K562 (cell line): ENCODE measurements around the gene SRCAP. TPM values are rescaled to one million over a fixed set of nuclear protein-coding genes. Genes with fewer than 3 reads are reported as not detected.
A peak's percentile ranks its signal among the peaks of the same experiment; 100 is the strongest.

Experiments
- ATF2 ChIP-seq: sonication (generic); formaldehyde crosslinking; IDR thresholded peaks from 2 replicates; pipeline ENCODE4 v1.8.1; 2022; ENCODE audit warnings: missing genetic modification reagents
- BRCA1 ChIP-seq, 2 experiments: fragments of 450-650 bp in 1 of 2; sonication (generic) in 1 of 2; formaldehyde crosslinking in 1 of 2; IDR thresholded peaks; 2 replicates each; pipeline versions ENCODE4 v1.5.0 to v1.6.1; 2017 to 2020; ENCODE audit warnings: mild to moderate bottlenecking in 1 of 2, missing genetic modification reagents in 1 of 2
- HMG20B ChIP-seq: fragments of 250-450 bp; sonication (Bioruptor Pico); IDR thresholded peaks from 2 replicates; pipeline ENCODE4 v1.5.0; 2021; ENCODE audit warnings: mild to moderate bottlenecking
- NR3C1 ChIP-seq: sonication (generic); formaldehyde crosslinking; IDR thresholded peaks from 2 replicates; pipeline ENCODE4 v1.8.1; 2022; ENCODE audit warnings: missing genetic modification reagents
- PHF8 ChIP-seq: fragments of 200-600 bp; sonication (generic); IDR thresholded peaks from 2 replicates; pipeline ENCODE4 v1.6.1; 2012; ENCODE audit warnings: mixed run types, mild to moderate bottlenecking, inconsistent platforms, low read length, moderate library complexity, borderline replicate concordance
- PYGO2 ChIP-seq: fragments of 450-650 bp; IDR thresholded peaks from 2 replicates; pipeline ENCODE4 v1.6.1; 2016; ENCODE audit warnings: mild to moderate bottlenecking, missing genetic modification characterization, moderate library complexity, missing compliant biosample characterization
- SIN3B ChIP-seq: fragments of 450-650 bp; IDR thresholded peaks from 2 replicates; pipeline ENCODE4 v1.6.1; 2017; ENCODE audit warnings: low read depth, mild to moderate bottlenecking, moderate library complexity
- SNIP1 ChIP-seq: fragments of 450-650 bp; IDR thresholded peaks from 2 replicates; pipeline ENCODE4 v1.7.1; 2017; ENCODE audit warnings: low read depth, mild to moderate bottlenecking
- USF1 ChIP-seq: sonication (generic); formaldehyde crosslinking; IDR thresholded peaks from 2 replicates; pipeline ENCODE4 v1.9.0; 2022; ENCODE audit warnings: mild to moderate bottlenecking, missing genetic modification reagents
- ZNF445 ChIP-seq: fragments of 250-450 bp; sonication (Bioruptor Pico); IDR thresholded peaks from 2 replicates; pipeline ENCODE4 v1.4.0; 2020; ENCODE audit warnings: low read depth, mild to moderate bottlenecking, moderate library complexity
- ZNF507 ChIP-seq: conservative IDR thresholded peaks from 2 replicates; pipeline ENCODE4 v1.6.1; 2017; ENCODE audit warnings: missing genetic modification characterization, missing compliant biosample characterization
- ZSCAN29 ChIP-seq: fragments of 450-650 bp; IDR thresholded peaks from 2 replicates; pipeline ENCODE4 v1.6.1; 2017
- polyA plus RNA-seq, 8 experiments: library from polyadenylated mRNA; depleted of rRNA in 4 of 8; stranded (reverse) in 5 of 8; unstranded in 3 of 8; fragments of >200 nt; fragmentation: Nextera tagmentation in 2 of 8; fragmentation: Illumina TruSeq in 1 of 8; extraction: Ambion mirVana in 2 of 8; extraction: Trizol in 1 of 8; gene quantifications; 2 replicates each; pipeline versions ENCODE4 v1.2.1 to v1.2.3, GENCODE V29; 2011 to 2014; ENCODE audit warnings: inconsistent platforms in 1 of 8, missing spikeins in 1 of 8
- total RNA-seq, 7 experiments: library from RNA; depleted of rRNA in 6 of 7; stranded (reverse); fragments of >200 nt in 6 of 7; fragmentation: Illumina TruSeq in 2 of 7; extraction: Trizol in 2 of 7; gene quantifications; 2 replicates each; pipeline versions ENCODE4 v1.2.1 to v1.2.3, GENCODE V29; 2011 to 2021; ENCODE audit warnings: low replicate concordance in 1 of 7
- TF ChIP-seq, protein P1 (sequence below): fragments of 200-600 bp; sonication (generic); IDR thresholded peaks from one replicate; pipeline ENCODE4 v1.6.1; 2012; ENCODE audit warnings: mild to moderate bottlenecking, low read depth, low read length, inconsistent platforms
- TF ChIP-seq, protein P2 (sequence below): fragments of 250-450 bp; sonication (Bioruptor Pico); IDR thresholded peaks from 2 replicates; pipeline ENCODE4 v1.5.0; 2021

SRCAP gene
- total and polyA plus RNA-seq, 9 of the 15 experiments (the other 6 are each of a cell fraction or from before 2014, with no cell fraction given), result 0.21 to 62.6 (median 5.8) TPM

- TF ChIP-seq, protein P1, sequence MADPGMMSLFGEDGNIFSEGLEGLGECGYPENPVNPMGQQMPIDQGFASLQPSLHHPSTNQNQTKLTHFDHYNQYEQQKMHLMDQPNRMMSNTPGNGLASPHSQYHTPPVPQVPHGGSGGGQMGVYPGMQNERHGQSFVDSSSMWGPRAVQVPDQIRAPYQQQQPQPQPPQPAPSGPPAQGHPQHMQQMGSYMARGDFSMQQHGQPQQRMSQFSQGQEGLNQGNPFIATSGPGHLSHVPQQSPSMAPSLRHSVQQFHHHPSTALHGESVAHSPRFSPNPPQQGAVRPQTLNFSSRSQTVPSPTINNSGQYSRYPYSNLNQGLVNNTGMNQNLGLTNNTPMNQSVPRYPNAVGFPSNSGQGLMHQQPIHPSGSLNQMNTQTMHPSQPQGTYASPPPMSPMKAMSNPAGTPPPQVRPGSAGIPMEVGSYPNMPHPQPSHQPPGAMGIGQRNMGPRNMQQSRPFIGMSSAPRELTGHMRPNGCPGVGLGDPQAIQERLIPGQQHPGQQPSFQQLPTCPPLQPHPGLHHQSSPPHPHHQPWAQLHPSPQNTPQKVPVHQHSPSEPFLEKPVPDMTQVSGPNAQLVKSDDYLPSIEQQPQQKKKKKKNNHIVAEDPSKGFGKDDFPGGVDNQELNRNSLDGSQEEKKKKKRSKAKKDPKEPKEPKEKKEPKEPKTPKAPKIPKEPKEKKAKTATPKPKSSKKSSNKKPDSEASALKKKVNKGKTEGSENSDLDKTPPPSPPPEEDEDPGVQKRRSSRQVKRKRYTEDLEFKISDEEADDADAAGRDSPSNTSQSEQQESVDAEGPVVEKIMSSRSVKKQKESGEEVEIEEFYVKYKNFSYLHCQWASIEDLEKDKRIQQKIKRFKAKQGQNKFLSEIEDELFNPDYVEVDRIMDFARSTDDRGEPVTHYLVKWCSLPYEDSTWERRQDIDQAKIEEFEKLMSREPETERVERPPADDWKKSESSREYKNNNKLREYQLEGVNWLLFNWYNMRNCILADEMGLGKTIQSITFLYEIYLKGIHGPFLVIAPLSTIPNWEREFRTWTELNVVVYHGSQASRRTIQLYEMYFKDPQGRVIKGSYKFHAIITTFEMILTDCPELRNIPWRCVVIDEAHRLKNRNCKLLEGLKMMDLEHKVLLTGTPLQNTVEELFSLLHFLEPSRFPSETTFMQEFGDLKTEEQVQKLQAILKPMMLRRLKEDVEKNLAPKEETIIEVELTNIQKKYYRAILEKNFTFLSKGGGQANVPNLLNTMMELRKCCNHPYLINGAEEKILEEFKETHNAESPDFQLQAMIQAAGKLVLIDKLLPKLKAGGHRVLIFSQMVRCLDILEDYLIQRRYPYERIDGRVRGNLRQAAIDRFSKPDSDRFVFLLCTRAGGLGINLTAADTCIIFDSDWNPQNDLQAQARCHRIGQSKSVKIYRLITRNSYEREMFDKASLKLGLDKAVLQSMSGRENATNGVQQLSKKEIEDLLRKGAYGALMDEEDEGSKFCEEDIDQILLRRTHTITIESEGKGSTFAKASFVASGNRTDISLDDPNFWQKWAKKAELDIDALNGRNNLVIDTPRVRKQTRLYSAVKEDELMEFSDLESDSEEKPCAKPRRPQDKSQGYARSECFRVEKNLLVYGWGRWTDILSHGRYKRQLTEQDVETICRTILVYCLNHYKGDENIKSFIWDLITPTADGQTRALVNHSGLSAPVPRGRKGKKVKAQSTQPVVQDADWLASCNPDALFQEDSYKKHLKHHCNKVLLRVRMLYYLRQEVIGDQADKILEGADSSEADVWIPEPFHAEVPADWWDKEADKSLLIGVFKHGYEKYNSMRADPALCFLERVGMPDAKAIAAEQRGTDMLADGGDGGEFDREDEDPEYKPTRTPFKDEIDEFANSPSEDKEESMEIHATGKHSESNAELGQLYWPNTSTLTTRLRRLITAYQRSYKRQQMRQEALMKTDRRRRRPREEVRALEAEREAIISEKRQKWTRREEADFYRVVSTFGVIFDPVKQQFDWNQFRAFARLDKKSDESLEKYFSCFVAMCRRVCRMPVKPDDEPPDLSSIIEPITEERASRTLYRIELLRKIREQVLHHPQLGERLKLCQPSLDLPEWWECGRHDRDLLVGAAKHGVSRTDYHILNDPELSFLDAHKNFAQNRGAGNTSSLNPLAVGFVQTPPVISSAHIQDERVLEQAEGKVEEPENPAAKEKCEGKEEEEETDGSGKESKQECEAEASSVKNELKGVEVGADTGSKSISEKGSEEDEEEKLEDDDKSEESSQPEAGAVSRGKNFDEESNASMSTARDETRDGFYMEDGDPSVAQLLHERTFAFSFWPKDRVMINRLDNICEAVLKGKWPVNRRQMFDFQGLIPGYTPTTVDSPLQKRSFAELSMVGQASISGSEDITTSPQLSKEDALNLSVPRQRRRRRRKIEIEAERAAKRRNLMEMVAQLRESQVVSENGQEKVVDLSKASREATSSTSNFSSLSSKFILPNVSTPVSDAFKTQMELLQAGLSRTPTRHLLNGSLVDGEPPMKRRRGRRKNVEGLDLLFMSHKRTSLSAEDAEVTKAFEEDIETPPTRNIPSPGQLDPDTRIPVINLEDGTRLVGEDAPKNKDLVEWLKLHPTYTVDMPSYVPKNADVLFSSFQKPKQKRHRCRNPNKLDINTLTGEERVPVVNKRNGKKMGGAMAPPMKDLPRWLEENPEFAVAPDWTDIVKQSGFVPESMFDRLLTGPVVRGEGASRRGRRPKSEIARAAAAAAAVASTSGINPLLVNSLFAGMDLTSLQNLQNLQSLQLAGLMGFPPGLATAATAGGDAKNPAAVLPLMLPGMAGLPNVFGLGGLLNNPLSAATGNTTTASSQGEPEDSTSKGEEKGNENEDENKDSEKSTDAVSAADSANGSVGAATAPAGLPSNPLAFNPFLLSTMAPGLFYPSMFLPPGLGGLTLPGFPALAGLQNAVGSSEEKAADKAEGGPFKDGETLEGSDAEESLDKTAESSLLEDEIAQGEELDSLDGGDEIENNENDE, result no peak
- TF ChIP-seq ZNF507, result no peak
- no peak for TF ChIP-seq ZNF445
- TF ChIP-seq ZSCAN29, result no peak
- no peak for TF ChIP-seq ATF2
- peak; percentile 72; the same call in 1 of the 2 replicates for TF ChIP-seq SIN3B
- no peak for TF ChIP-seq NR3C1 (CRISPR knock-in tag)
- TF ChIP-seq USF1, result no peak
- TF ChIP-seq PHF8, result peak; percentile 13; the same call in 1 of the 2 replicates
- no peak for TF ChIP-seq BRCA1 (IDR thresholded peaks at IDR 0.05)
- no peak for TF ChIP-seq BRCA1 (CRISPR knock-in tag; IDR thresholded peaks at IDR 0.05)
- TF ChIP-seq, protein P2, sequence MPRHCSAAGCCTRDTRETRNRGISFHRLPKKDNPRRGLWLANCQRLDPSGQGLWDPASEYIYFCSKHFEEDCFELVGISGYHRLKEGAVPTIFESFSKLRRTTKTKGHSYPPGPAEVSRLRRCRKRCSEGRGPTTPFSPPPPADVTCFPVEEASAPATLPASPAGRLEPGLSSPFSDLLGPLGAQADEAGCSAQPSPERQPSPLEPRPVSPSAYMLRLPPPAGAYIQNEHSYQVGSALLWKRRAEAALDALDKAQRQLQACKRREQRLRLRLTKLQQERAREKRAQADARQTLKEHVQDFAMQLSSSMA (CRISPR knock-in tag), result no peak
- TF ChIP-seq SNIP1, result peak; percentile 87
- no peak for TF ChIP-seq PYGO2 (tag)
- TF ChIP-seq HMG20B (CRISPR knock-in tag), result no peak
Observed at GRCh38 chr16:30658731-30659506, 40.1 kb upstream of the SRCAP start (continued).
